ENCODE measurements around the gene UNC13A.
"Not testable (repeated sequence)": the region's sequence is repeated elsewhere in the genome, so short reads cannot be mapped to it uniquely, and the experiment has no call there.

DNA sequence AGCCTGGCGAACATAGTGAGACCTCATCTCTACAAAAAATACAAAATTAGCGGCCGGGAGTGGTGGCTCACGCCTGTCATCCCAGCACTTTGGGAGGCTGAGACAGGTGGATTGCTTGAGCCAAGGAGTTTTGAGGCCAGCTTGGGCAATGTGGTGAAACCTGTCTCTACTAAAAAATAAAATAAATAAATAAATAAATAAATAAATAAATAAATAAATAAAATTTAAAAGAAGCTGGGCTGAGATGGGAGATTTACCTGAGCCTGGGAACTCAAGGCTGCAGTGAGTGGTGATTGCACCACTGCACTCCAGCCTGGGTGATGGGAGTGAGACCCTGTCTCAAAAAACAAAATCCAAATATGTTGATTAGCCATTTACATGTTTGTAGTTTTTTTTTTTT, 135.4 kb downstream of the UNC13A start:
- TF ChIP-seq SIN3A (IDR thresholded peaks at IDR 0.05; ENCODE audit: low read depth); ZFX (IDR thresholded peaks at IDR 0.05); POLR2A (IDR thresholded peaks at IDR 0.05; ENCODE audit: borderline replicate concordance, extremely low read depth, insufficient read depth, insufficient read length); TCF7L2 (IDR thresholded peaks at IDR 0.05; ENCODE audit: borderline replicate concordance, extremely low read depth, insufficient read depth, insufficient read length); EZH2 (IDR thresholded peaks at IDR 0.05): not testable (repeated sequence)
- TF ChIP-seq, protein P1, sequence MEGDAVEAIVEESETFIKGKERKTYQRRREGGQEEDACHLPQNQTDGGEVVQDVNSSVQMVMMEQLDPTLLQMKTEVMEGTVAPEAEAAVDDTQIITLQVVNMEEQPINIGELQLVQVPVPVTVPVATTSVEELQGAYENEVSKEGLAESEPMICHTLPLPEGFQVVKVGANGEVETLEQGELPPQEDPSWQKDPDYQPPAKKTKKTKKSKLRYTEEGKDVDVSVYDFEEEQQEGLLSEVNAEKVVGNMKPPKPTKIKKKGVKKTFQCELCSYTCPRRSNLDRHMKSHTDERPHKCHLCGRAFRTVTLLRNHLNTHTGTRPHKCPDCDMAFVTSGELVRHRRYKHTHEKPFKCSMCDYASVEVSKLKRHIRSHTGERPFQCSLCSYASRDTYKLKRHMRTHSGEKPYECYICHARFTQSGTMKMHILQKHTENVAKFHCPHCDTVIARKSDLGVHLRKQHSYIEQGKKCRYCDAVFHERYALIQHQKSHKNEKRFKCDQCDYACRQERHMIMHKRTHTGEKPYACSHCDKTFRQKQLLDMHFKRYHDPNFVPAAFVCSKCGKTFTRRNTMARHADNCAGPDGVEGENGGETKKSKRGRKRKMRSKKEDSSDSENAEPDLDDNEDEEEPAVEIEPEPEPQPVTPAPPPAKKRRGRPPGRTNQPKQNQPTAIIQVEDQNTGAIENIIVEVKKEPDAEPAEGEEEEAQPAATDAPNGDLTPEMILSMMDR (IDR thresholded peaks at IDR 0.05 in 2 of 3, conservative IDR thresholded peaks at IDR 0.05 in 1 of 3; ENCODE audit: borderline replicate concordance in 1 of 3, insufficient read depth in 1 of 3, low read depth in 2 of 3, low read length in 2 of 3): not testable (repeated sequence)

Measured in HCT116 (cell line).